Endodermal cell (in vitro differentiated cells): Measurements from ENCODE around the gene SH3BP1. TPM values are rescaled to one million over a fixed set of nuclear protein-coding genes. Genes with fewer than 3 reads are reported as not detected.

ENCODE experiments used
- DNase-seq: peaks from one replicate; pipeline ENCODE4 v3.0.0-alpha.2; 2017
- H3K27ac ChIP-seq: 2 replicates; pipeline ENCODE4 v1.5.1; 2013; ENCODE audit warnings: mild to moderate bottlenecking, low read depth, low read length, moderate library complexity
- H3K27me3 ChIP-seq: 2 replicates; pipeline ENCODE4 v1.6.1; 2013; ENCODE audit warnings: mild to moderate bottlenecking, low read length, moderate library complexity; ENCODE audit not compliant: insufficient read depth, control insufficient read depth, poor library complexity, severe bottlenecking
- H3K36me3 ChIP-seq: 2 replicates; pipeline ENCODE4 v1.7.0; 2013; ENCODE audit warnings: mild to moderate bottlenecking, low read length, moderate library complexity; ENCODE audit not compliant: control insufficient read depth, insufficient read depth
- H3K4me1 ChIP-seq: one replicate; pipeline ENCODE4 v1.7.0; 2013; ENCODE audit warnings: low read length; ENCODE audit not compliant: control insufficient read depth, insufficient read depth
- H3K4me3 ChIP-seq: 2 replicates; pipeline ENCODE4 v1.5.1; 2013; ENCODE audit warnings: mild to moderate bottlenecking, low read length, moderate library complexity
- H3K9ac ChIP-seq: 2 replicates; pipeline ENCODE4 v1.6.1; 2013; ENCODE audit warnings: mild to moderate bottlenecking, low read length, moderate library complexity; ENCODE audit not compliant: poor library complexity, severe bottlenecking; ENCODE audit errors: extremely low read depth
- H3K9me3 ChIP-seq: 2 replicates; pipeline ENCODE4 v1.6.1; 2013; ENCODE audit warnings: mild to moderate bottlenecking, low read length, moderate library complexity; ENCODE audit not compliant: control insufficient read depth
- H3K27ac Mint-ChIP-seq: 2 replicates; pipeline ENCODE4 v1.8.0; 2020; ENCODE audit warnings: mixed read lengths
- H3K27me3 Mint-ChIP-seq: 2 replicates; pipeline ENCODE4 v1.8.0; 2021; ENCODE audit warnings: mild to moderate bottlenecking, mixed read lengths; ENCODE audit not compliant: insufficient read depth
- H3K36me3 Mint-ChIP-seq: 2 replicates; pipeline ENCODE4 v1.8.0; 2020; ENCODE audit warnings: low read depth, mixed read lengths
- H3K4me1 Mint-ChIP-seq: 2 replicates; pipeline ENCODE4 v1.8.0; 2020; ENCODE audit warnings: mixed read lengths
- H3K4me3 Mint-ChIP-seq: 2 replicates; pipeline ENCODE4 v1.8.0; 2020; ENCODE audit warnings: mild to moderate bottlenecking, moderate library complexity, mixed read lengths
- H3K9me3 Mint-ChIP-seq: 2 replicates; pipeline ENCODE4 v1.8.0; 2020; ENCODE audit warnings: mild to moderate bottlenecking, mixed read lengths
- CTCF ChIP-seq: fragments of 200-600 bp; sonication (generic); conservative IDR thresholded peaks from 2 replicates; pipeline ENCODE4 v1.5.0; 2021; ENCODE audit warnings: antibody characterized with exemption, mild to moderate bottlenecking
- WGBS, 2 experiments: methylation state at CpG; one replicate each; pipeline versions ENCODE4 v1.1.5 to v1.1.7; 2013; ENCODE audit warnings: missing lambda C conversion rate in 2 of 2, mixed read lengths in 1 of 2; ENCODE audit not compliant: insufficient coverage in 1 of 2, insufficient read length in 1 of 2; 5-methylcytosine and 5-hydroxymethylcytosine counted together
- total RNA-seq, 2 donors: library from RNA; stranded (reverse); fragmentation: NEBNext Ultra II Directional in 1 of 2; extraction: Animal tissue kit (Norgen Biotek cat#: 25700) in 1 of 2; gene quantifications; 2 replicates in 1 of 2; 3 replicates in 1 of 2; pipeline ENCODE4 v1.2.1, GENCODE V29; 2021

The SH3BP1 gene
- total RNA-seq, 2 donors from 2014 or later: 37.7 to 38.6 TPM

- peaks cover 7% of the 10 kb centered on the region for H3K4me1 ChIP-seq
- H3K27me3 Mint-ChIP-seq: no peaks in the 10 kb centered on the region
- H3K27me3 ChIP-seq: no peaks in the 10 kb centered on the region
- H3K27ac ChIP-seq: peak overlapping the region; percentile 79
- peaks cover 18% of the 10 kb centered on the region for H3K4me1 Mint-ChIP-seq
- peaks cover 15% of the 10 kb centered on the region for H3K36me3 ChIP-seq
- H3K4me3 ChIP-seq: no peak overlapping the region
- 87 to 90% methylated on average over 9 to 11 of the region's 11 CpGs for WGBS, 2 experiments
- H3K27ac Mint-ChIP-seq: peak overlapping the region; percentile 85
- H3K4me3 Mint-ChIP-seq: peak overlapping the region; percentile 34
- no peak overlapping the region for H3K9ac ChIP-seq
- DNase-seq: no peak
- no peaks in the 10 kb centered on the region for H3K9me3 Mint-ChIP-seq
- no peak for TF ChIP-seq CTCF
- no peaks in the 10 kb centered on the region for H3K9me3 ChIP-seq
- H3K36me3 Mint-ChIP-seq: no peaks in the 10 kb centered on the region
These were observed 6.3 kb upstream of the SH3BP1 start for GRCh38 chr22:37633089-37633624.

GRCh38 chr22:37633625-37634416, 5.6 kb upstream of the SH3BP1 start:
- no peaks in the 10 kb centered on the region for H3K9me3 Mint-ChIP-seq
- H3K27me3 Mint-ChIP-seq: no peaks in the 10 kb centered on the region
- WGBS, 2 experiments: 35 to 47% methylated on average over 9 to 24 of the region's 24 CpGs
- H3K27me3 ChIP-seq: no peaks in the 10 kb centered on the region
- peaks cover 10% of the 10 kb centered on the region for H3K36me3 ChIP-seq
- peak overlapping the region; percentile 88 for H3K27ac Mint-ChIP-seq
- peaks cover 7% of the 10 kb centered on the region for H3K4me1 ChIP-seq
- H3K9ac ChIP-seq: no peak overlapping the region
- no peaks in the 10 kb centered on the region for H3K9me3 ChIP-seq
- H3K4me1 Mint-ChIP-seq: peaks cover 25% of the 10 kb centered on the region
- H3K36me3 Mint-ChIP-seq: no peaks in the 10 kb centered on the region
- TF ChIP-seq CTCF: peak; percentile 30
- H3K4me3 Mint-ChIP-seq: peak overlapping the region; percentile 34
- DNase-seq: peak; percentile 89
- H3K27ac ChIP-seq: peak overlapping the region; percentile 79
- no peak overlapping the region for H3K4me3 ChIP-seq

GRCh38 chr22:37634417-37634924, 5.0 kb upstream of the SH3BP1 start:
- no peak overlapping the region for H3K4me3 ChIP-seq
- no peak overlapping the region for H3K4me3 Mint-ChIP-seq

More at GRCh38 chr22:37634417-37634924, 5.0 kb upstream of the SH3BP1 start:
- H3K36me3 Mint-ChIP-seq: no peaks in the 10 kb centered on the region
- no peaks in the 10 kb centered on the region for H3K27me3 ChIP-seq
- TF ChIP-seq CTCF: no peak
- H3K4me1 Mint-ChIP-seq: peaks cover 25% of the 10 kb centered on the region
- H3K9ac ChIP-seq: no peak overlapping the region
- no peaks in the 10 kb centered on the region for H3K9me3 ChIP-seq
- H3K27ac ChIP-seq: peak overlapping the region; percentile 79
- H3K4me1 ChIP-seq: peaks cover 7% of the 10 kb centered on the region
- no peak for DNase-seq
- no peaks in the 10 kb centered on the region for H3K9me3 Mint-ChIP-seq
- peaks cover 10% of the 10 kb centered on the region for H3K36me3 ChIP-seq
- no peaks in the 10 kb centered on the region for H3K27me3 Mint-ChIP-seq
- WGBS, 2 experiments: 84 to 86% methylated on average over 3 to 8 of the region's 8 CpGs
- H3K27ac Mint-ChIP-seq: peak overlapping the region; percentile 88
